ENCODE measurements around the gene CHD2. TPM values are rescaled to one million over a fixed set of nuclear protein-coding genes. Genes with fewer than 3 reads are reported as not detected.
A peak's percentile ranks its signal among the peaks of the same experiment; 100 is the strongest.

CHD2 gene
- total RNA-seq, 1 experiment from 2014 or later, result 63.3 TPM

DNA sequence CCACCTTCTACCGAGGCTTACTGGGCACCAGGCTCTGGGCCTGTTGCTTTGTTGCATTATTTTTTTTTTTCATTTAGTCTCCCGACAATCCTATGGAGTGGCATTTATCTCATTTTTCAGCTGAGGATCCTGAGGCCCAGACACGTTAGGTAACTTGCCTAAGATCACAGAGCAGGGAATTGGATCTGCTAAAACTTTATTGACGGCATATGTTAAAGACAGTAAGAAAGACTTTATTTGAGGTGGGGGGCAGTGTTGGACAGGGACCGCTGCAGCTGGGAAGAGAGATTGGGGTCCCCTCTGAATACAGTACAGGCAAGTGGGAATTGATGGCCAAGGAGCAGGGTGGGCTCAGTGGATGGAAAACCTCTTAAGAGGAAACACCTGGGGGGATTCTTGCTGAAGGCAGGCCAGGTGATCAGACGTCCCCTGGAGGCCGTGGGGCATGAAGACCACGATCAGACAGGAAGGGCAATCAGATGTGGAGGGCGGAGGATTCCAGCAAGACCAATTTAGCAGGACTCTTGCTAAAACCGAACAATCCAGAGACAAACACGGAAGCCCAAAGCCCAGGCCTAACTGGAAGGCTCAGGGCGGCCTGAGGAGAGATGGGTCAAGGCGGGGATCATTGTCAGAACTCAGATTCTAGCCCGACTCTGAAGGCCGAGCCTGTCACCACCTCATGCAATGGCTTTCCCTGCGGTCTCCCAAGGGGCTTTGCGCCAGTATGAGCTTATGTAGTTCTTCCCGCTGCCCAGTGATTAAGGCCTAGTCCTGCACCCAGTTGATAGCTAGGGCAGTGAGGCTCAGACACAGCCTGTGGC is 135.2 kb downstream of the CHD2 start:
- H2AFZ ChIP-seq (ENCODE audit: low read length), result no peak overlapping the region
- no CpG with 5 or more reads among the region's 18 CpGs for WGBS (ENCODE audit: extremely low coverage, insufficient read length, low lambda C conversion rate)
- no peak overlapping the region for H3K4me2 ChIP-seq (ENCODE audit: insufficient read depth, insufficient read length, low read length)
- H3K18ac ChIP-seq (ENCODE audit: insufficient read length, low read depth, low read length), result no peak overlapping the region
- Mint-ChIP-seq H3K27me3 (ENCODE audit: low read depth) (peaks cover 7% of the 10 kb centered on the region), H3K9me3 (peaks cover 0 to 8% of the 10 kb centered on the region in 2 experiments; a peak in 3 of 5 replicates), H3K4me3 (no peak overlapping the region), H3K27ac (peak overlapping the region in 1 of 3 experiments; percentile 60; a peak in 1 of 7 replicates), H3K36me3 (ENCODE audit: insufficient read depth in 1 of 3, low read depth in 3 of 3) (peaks cover 6 to 8% (median 7%) of the 10 kb centered on the region in 3 experiments; a peak in 6 of 7 replicates), H3K4me1 (peaks cover 12 to 31% of the 10 kb centered on the region in 2 experiments)
- 0 out of 2 replicates have a peak, but pooled peaks cover 1% of the 10 kb centered on the region for H3K79me2 ChIP-seq (ENCODE audit: insufficient read depth, low read length)
- no peak overlapping the region for H4K8ac ChIP-seq (replicated peaks; ENCODE audit: insufficient read length, low read depth, low read length)
- no peak overlapping the region for H3K14ac ChIP-seq (ENCODE audit: insufficient read depth, low read length)
- no peak for DNase-seq
- H2BK5ac ChIP-seq (ENCODE audit: insufficient read length, low read length), result no peak overlapping the region
- H3K79me1 ChIP-seq (ENCODE audit: insufficient read depth, low read depth, low read length, poor library complexity, severe bottlenecking), result no peaks in the 10 kb centered on the region
- H3K9me3 ChIP-seq (ENCODE audit: control insufficient read depth, low read depth, low read length), result no peaks in the 10 kb centered on the region
- no peak overlapping the region for H3K23ac ChIP-seq (ENCODE audit: insufficient read length, low read depth, low read length)
- H3K4me1 ChIP-seq (ENCODE audit: insufficient read depth, low read length), result no peaks in the 10 kb centered on the region
- H3T11ph ChIP-seq (ENCODE audit: low read length), result no peak overlapping the region
- no peaks in the 10 kb centered on the region for H3K27me3 ChIP-seq (ENCODE audit: insufficient read depth, low read length)
- H4K20me1 ChIP-seq (ENCODE audit: control insufficient read depth, insufficient read depth, insufficient read length), result no peaks in the 10 kb centered on the region
- no peak overlapping the region for H3K4ac ChIP-seq (ENCODE audit: low read depth, low read length)
- H3K56ac ChIP-seq (ENCODE audit: insufficient read length, low read depth, low read length), result no peak overlapping the region
- H3K27ac ChIP-seq (ENCODE audit: insufficient read length, low read depth, low read length), result no peak overlapping the region
- H2BK20ac ChIP-seq (ENCODE audit: low read depth, low read length, poor library complexity, severe bottlenecking), result no peak overlapping the region
- H4K91ac ChIP-seq (ENCODE audit: insufficient read length, low read depth, low read length), result no peak overlapping the region
- no peak overlapping the region for H2BK120ac ChIP-seq (ENCODE audit: low read depth, low read length, poor library complexity, severe bottlenecking)
- TF ChIP-seq CTCF (conservative IDR thresholded peaks at IDR 0.05), result no peak
- no peaks in the 10 kb centered on the region for H3K23me2 ChIP-seq (ENCODE audit: insufficient read length, low read depth, low read length, poor library complexity, severe bottlenecking)
- H2BK15ac ChIP-seq (ENCODE audit: low read depth, low read length), result no peak overlapping the region
- H3K9ac ChIP-seq (ENCODE audit: extremely low read depth, insufficient read length, low read length), result no peak overlapping the region
- no peak overlapping the region for H2AK5ac ChIP-seq (ENCODE audit: insufficient read length, low read length)
- H2BK12ac ChIP-seq (ENCODE audit: insufficient read length, low read depth, low read length), result no peak overlapping the region
- H4K5ac ChIP-seq (ENCODE audit: insufficient read length, low read depth, low read length), result no peak overlapping the region

Data from H9 (cell line).